ENCODE data around the gene GGA2.

The GGA2 gene

DNA sequence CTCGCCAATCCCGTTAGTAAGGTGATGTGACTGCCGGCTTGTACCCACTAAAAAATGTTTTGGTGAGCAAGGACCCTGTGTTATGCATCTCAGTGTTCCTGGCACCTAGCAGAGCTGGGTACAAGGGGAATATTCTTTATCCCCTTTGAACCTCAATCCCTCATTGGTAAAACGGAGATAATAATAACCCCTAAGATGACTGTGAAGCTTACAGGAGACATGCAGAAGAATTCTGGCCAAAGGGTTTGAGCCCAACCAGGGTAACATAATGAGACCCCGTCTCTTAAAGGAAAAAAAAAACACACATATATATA, 896 bp downstream of the GGA2 start:
- no peak for DNase-seq (ENCODE audit: insufficient read length)
- TF ChIP-seq POLR2A (IDR thresholded peaks at IDR 0.05; ENCODE audit: low read depth, low read length) (no peak), POLR2AphosphoS5 (IDR thresholded peaks at IDR 0.05; ENCODE audit: low read depth, low read length) (no peak), TAF1 (IDR thresholded peaks at IDR 0.05; ENCODE audit: borderline replicate concordance, low read depth, low read length) (no peak)
- FAIRE-seq = no peak

DNA sequence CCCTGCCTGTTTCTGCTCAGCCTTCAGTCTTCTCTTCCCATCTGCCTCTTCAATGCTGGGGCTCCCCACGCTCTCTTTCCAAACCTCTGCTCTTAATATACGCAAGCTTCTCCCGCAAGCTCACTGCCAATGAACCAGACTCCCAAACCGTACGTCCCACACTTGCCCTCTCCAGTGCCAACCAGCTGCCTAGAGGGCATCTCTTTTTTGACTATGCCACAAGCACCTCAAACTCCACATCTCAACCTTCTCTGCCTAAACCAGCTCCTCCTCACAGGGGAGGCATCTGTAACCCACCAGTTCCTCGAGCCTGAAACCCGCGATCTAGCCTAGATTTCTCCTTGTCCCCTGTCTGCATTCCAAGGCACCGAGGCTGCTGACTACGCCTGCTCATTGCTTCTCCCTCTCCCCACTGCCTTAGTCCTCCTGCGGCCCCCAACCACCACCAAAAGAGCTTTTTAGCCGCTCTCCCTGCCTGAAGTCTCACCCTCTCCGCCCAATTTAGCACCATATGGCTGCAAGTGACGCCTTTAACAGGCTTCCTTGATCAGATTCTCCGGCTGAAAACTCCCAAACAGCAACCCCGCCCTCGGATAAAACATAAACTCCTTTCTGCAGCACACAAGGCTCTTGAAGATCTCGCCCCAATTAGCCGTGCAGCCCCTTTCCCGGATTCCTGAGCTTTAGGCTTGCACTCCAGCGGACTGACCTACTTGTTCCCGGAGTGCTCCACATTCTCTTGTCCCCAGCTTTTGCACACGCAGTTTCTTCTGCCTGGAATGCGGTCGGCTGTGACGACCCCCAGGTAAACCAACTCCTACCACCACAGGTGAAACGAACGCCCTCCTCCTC, 1.5 kb downstream of the GGA2 start:
- DNase-seq (ENCODE audit: insufficient read length) = no peak
- no peak for FAIRE-seq
- TF ChIP-seq POLR2A (IDR thresholded peaks at IDR 0.05; ENCODE audit: low read depth, low read length) = no peak

DNA sequence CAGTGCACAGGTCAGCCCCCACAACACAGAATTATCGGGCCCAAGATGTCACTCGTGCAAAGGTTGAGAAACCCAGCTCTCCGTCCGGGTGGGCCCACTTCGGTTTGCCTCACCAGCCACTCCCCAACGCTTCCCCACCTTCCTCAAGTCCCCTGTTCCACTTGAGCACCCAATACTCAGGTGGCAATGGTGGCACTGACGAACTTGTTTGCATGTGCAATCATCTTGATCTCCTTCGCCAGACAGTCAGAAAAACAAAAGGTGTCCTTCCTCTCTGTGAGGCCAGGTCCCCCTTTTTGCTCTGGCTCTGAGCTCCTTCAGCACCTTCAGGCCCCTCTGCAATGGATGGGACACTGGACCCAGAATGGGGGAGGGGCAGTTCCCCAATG, 3.7 kb downstream of the GGA2 start:
- DNase-seq (ENCODE audit: insufficient read length) (no peak), FAIRE-seq (no peak)
- TF ChIP-seq TAF1 (IDR thresholded peaks at IDR 0.05; ENCODE audit: borderline replicate concordance, low read depth, low read length) (no peak), POLR2A (IDR thresholded peaks at IDR 0.05; ENCODE audit: low read depth, low read length) (no peak), POLR2AphosphoS5 (IDR thresholded peaks at IDR 0.05; ENCODE audit: low read depth, low read length) (no peak)

DNA sequence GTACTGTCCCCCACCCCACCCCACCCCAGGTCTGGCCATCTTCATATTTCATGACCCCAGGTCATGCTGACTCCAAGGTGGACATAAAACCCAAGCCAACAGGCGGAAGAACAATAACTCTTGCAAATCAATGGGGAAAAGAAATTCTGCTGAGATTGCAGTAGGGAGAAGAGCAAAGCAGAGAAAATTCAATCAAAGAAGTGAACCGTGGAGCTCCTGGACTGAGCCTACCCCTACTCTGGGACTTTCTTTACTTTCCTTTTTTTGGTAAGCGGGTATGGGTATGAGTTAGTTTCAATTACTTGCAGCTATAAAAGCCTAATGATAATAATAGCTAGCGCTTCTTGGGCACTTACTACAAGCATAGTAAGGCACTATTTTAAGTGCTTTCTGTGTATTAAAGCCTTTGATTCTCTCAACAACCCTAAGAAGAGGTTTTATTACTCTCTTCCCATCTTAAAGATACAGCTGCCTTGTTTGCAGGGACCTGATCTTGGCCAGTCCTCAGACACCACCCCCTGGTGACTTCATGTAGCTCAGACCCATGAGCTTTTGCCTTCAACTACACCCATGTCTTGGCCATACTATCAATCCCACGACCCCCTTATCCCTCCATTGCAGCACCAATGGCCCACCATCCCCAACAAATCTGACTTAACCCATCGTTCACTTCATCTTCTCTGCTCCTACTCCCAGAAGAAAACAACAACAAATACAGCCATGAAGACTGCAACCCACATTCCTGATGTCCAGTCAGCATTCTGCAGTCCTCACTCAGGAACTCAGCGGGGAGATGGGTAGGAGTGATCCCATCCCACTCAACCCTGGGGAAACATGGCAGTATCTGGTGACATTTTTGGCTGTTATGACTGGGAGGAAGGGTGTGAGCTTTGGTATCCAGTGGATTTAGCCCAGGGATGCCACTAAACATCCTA, 4.4 kb downstream of the GGA2 start:
- FAIRE-seq = peak; percentile 33
- TF ChIP-seq POLR2AphosphoS5 (IDR thresholded peaks at IDR 0.05; ENCODE audit: low read depth, low read length) = no peak
- TF ChIP-seq POLR2A (IDR thresholded peaks at IDR 0.05; ENCODE audit: low read depth, low read length) = no peak
- no peak for TF ChIP-seq TAF1 (IDR thresholded peaks at IDR 0.05; ENCODE audit: borderline replicate concordance, low read depth, low read length)
- DNase-seq (ENCODE audit: insufficient read length) = no peak

DNA sequence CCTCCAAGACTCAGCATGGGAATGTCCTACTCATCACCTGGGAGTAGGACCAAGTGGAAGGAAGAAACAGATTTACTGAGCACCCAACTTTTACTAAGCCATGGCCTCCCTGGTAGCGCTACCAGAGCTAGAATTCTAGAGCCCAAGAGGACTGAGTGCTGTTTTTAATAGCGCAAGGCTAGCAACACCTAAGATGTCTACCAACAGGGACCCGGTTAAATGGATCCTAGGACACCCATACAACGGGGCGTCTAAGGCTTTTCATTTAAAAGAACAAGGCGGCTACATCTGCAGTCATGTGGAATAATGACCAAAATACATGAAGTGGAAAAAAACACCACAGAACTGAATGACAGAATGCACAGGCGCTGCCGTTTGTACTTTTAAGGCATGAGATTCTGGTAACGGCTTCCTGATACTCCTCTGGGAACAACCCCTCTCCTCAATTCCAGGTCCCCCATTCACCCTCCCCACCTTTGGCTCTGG, 5.1 kb downstream of the GGA2 start:
- no peak for TF ChIP-seq POLR2AphosphoS5 (IDR thresholded peaks at IDR 0.05; ENCODE audit: low read depth, low read length)
- no peak for TF ChIP-seq POLR2A (IDR thresholded peaks at IDR 0.05; ENCODE audit: low read depth, low read length)
- TF ChIP-seq TAF1 (IDR thresholded peaks at IDR 0.05; ENCODE audit: borderline replicate concordance, low read depth, low read length) = no peak
- DNase-seq (ENCODE audit: insufficient read length) = no peak
- no peak for FAIRE-seq

DNA sequence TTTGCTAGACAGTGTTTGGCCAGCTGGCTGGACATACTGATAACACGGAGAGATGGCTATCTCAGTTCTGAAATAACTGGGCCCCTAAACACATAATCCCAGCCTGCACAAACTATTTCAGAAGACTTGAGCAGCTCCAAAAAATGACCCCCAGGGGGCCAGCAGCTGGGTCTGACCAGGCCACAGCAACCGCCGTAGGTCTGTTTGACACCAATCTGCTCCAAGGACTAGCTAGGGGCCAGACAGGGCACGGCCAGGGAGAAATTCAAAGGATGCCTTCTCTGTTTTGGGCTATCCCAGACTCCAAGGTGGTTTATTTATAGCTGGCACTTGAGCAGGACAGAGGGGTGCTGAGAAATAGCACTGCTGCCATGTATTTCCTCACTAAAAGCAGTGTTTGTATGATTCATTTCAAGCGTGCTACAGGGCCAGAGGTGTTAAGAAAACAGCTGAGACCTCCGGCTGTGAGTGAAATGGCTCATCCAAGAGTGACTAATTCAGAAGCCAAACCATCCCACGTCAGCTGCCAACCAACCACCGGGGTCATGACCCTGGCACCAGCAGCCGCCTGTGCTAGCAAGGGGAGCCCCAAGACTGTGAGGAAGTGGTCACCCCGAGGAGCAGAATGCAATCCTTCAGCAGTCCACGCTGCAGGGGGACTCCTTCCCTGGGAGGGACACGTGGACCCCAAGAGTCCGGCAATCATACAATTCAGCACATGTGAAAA, 5.7 kb downstream of the GGA2 start:
- no peak for TF ChIP-seq POLR2A (IDR thresholded peaks at IDR 0.05; ENCODE audit: low read depth, low read length)
- peak; percentile 44; the same call in 1 of the 2 replicates for TF ChIP-seq POLR2AphosphoS5 (IDR thresholded peaks at IDR 0.05; ENCODE audit: low read depth, low read length)
- DNase-seq (ENCODE audit: insufficient read length) (no peak), FAIRE-seq (peak; percentile 85)

DNA sequence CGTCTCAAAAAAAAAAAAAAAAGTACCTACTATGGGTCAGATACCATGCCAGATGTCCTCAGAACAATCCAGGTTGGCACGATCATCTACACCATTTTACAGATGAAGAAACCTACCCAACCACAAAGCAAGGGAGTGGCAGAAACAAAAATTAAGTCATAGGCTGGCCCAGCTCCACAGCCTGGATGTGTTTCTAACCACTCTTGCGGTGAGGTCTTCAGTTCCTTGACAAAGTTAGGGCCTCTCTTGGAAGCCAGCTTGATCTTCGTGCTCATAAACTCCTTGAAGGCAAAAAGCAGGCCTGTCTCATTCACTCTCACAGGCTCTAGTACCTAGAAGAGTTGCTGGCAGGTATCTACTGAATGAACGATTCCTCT, 6.2 kb downstream of the GGA2 start:
- DNase-seq (ENCODE audit: insufficient read length) (no peak), FAIRE-seq (no peak)
- no peak for TF ChIP-seq POLR2AphosphoS5 (IDR thresholded peaks at IDR 0.05; ENCODE audit: low read depth, low read length)

DNA sequence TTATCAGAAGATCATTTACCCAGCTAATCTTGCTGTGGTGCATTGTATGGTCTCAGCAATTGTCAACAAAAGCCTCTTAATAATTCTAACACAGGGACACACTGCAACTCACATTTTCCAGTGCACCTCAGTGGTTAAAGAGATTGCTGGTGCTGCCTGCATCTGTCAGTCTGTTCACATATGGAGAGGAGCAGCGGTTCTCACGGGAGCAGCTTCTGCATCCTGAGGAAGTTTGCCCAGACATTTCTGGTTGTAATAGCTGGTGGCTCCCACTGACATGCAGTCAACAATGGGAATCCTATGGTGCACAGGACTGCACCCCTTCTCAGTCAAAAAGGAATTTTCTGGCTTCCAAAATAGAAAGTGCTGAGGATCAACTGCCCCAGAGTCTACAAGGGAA, 7.8 kb downstream of the GGA2 start:
- FAIRE-seq (no peak), DNase-seq (ENCODE audit: insufficient read length) (no peak)
- TF ChIP-seq POLR2A (IDR thresholded peaks at IDR 0.05; ENCODE audit: low read depth, low read length) (no peak), TAF1 (IDR thresholded peaks at IDR 0.05; ENCODE audit: borderline replicate concordance, low read depth, low read length) (no peak), POLR2AphosphoS5 (IDR thresholded peaks at IDR 0.05; ENCODE audit: low read depth, low read length) (no peak)

DNA sequence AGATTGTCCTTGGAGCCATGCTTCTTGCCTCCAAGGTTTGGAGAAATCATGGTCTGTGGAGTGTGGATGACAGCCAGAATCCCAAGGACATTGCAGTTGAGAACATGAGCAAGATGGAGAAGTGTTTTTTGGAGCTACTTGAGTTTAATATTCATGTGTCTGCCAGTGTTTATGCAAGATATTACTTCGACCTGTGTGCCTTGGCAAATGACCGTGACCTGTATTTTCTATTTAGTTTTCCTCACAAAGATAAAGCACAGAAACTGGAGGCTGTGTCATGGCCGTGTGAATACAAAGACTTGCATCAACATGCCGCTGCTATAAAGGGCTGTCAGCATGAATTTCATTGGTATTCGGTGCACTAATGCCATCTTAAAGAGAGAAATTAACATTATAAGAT, 9.0 kb downstream of the GGA2 start:
- no peak for FAIRE-seq
- TF ChIP-seq POLR2AphosphoS5 (IDR thresholded peaks at IDR 0.05; ENCODE audit: low read depth, low read length) (no peak), POLR2A (IDR thresholded peaks at IDR 0.05; ENCODE audit: low read depth, low read length) (no peak), TAF1 (IDR thresholded peaks at IDR 0.05; ENCODE audit: borderline replicate concordance, low read depth, low read length) (no peak)
- DNase-seq (ENCODE audit: insufficient read length) = no peak

DNA sequence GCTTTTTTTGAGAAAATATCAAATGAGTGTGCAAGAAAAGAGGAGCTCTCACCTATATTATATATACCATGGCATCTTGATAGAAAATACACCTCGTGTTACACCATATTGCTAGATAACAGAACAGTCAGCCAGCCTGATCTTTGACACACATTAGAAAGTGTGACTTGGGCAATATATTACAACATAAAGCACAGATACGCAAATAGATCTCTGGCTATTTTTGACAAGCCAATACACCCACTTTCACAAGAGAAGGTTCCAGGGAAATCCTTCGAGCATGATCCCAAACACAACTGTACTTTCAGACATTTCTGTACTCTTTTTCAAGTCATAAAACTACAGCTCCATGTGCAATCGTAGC, 9.4 kb downstream of the GGA2 start:
- DNase-seq (ENCODE audit: insufficient read length) (no peak), FAIRE-seq (no peak)
- TF ChIP-seq POLR2A (IDR thresholded peaks at IDR 0.05; ENCODE audit: low read depth, low read length) (no peak), POLR2AphosphoS5 (IDR thresholded peaks at IDR 0.05; ENCODE audit: low read depth, low read length) (no peak), TAF1 (IDR thresholded peaks at IDR 0.05; ENCODE audit: borderline replicate concordance, low read depth, low read length) (no peak)

DNA sequence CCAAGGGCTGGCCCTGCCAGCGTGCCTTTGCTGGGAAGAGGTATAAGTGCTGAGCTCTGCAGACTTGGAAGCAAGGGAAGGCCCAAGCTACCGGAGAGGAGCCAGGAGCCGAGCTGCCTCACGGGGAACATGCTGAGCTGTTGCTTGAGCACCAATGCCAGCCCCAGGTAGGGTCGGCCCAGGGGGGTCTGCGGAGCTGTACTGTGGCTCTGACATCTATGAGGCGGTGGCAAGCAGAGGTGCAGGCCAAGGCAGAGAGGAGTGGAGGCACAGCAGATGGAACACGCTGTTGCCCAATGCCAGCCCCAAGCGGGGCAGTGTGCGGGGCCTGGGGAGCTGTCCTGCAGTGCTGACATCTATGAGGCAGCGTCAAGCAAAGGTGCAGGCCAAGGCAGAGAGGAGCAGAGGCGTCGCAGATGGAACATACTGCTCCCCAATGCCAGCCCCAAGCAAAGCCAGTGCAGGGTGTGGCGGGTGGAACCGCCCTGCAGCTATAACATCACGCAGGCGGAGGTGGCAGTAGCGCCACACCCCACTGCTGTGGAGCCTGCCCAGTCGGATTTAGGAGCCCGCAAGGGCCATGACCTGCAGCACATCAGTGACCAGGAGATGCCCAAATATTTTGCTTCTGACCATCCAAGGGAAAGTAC, 10.0 kb downstream of the GGA2 start:
- DNase-seq (ENCODE audit: insufficient read length) (no peak), FAIRE-seq (no peak)
- TF ChIP-seq POLR2AphosphoS5 (IDR thresholded peaks at IDR 0.05; ENCODE audit: low read depth, low read length) = no peak
- no peak for TF ChIP-seq TAF1 (IDR thresholded peaks at IDR 0.05; ENCODE audit: borderline replicate concordance, low read depth, low read length)
